G401 (cell line): ENCODE results near the gene NRP1. TPM values are rescaled to one million over a fixed set of nuclear protein-coding genes. Genes with fewer than 3 reads are reported as not detected.
"Not testable (repeated sequence)": the region's sequence is repeated elsewhere in the genome, so short reads cannot be mapped to it uniquely, and the experiment has no call there.

Source experiments
- DNase-seq: peaks from one replicate; pipeline ENCODE4 v3.0.0-alpha.2; 2015; ENCODE audit warnings: low spot score
- in situ Hi-C: cut with HindIII; loops from 2 replicates; pipeline ENCODE4 v1.10.0; 2016; ENCODE audit warnings: low sequenced_read_pairs, mixed read lengths
- total RNA-seq: library from RNA; depleted of rRNA; stranded (reverse); fragments of >200 nt; shearing (Covaris generic); gene quantifications from 2 replicates; pipeline ENCODE4 v1.2.3, GENCODE V29; 2014

NRP1 gene
- total RNA-seq, 1 experiment from 2014 or later, result 17.1 TPM

GRCh38 chr10:33300544-33300943 lies 33.9 kb downstream of the NRP1 start:
- DNase-seq, in situ Hi-C loops: not testable (repeated sequence)

DNA sequence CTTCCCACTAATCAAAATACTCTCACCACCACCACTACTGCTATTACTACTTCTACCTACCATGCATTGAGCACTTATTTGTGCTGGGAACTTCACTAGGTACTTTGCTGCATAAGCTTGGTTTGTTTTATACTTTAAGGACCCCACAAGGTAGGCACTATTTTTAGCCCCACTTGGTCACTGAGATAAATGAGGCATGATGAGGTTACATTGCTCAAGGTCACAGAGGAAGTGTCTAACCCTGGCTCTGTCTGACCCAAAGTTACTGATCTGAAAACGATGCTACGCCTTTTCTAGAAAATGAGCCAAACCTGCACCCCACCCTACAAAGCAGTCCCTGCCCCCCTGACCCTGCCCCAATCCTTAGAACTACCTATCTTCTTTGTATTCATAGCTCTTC lies 35.6 kb downstream of the NRP1 start:
- in situ Hi-C loops, result no loop called here
- DNase-seq, result no peak

- in situ Hi-C loops, result no loop called here
- DNase-seq, result no peak
Observed at GRCh38 chr10:33298110-33298509, 36.4 kb downstream of the NRP1 start.

GRCh38 chr10:33295851-33296250 lies 38.6 kb downstream of the NRP1 start:
- no peak for DNase-seq
- in situ Hi-C loops, result no loop called here

- DNase-seq, result no peak
- in situ Hi-C loops, result no loop called here
Observed at GRCh38 chr10:33293531-33294170, 40.8 kb downstream of the NRP1 start.

DNA sequence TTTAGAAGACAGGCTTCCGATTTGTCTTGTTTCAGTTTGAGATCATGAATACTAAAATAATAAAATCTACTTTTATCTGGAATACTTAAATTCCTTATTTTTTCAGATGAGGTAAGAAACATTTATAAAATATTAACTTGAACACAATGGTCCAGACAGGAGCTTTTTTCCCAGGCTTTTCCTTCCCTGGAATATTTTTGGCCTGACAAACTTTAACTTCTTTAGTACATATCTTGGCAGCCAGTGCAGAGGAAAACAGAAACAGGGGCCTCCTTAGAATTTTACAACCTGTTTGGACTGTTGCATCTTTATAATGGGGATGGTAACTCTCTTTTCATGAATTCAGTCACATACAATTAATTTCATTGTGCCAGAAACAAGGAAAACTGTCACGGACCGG lies 41.4 kb downstream of the NRP1 start:
- DNase-seq, result no peak
- in situ Hi-C loops, result no loop called here

DNA sequence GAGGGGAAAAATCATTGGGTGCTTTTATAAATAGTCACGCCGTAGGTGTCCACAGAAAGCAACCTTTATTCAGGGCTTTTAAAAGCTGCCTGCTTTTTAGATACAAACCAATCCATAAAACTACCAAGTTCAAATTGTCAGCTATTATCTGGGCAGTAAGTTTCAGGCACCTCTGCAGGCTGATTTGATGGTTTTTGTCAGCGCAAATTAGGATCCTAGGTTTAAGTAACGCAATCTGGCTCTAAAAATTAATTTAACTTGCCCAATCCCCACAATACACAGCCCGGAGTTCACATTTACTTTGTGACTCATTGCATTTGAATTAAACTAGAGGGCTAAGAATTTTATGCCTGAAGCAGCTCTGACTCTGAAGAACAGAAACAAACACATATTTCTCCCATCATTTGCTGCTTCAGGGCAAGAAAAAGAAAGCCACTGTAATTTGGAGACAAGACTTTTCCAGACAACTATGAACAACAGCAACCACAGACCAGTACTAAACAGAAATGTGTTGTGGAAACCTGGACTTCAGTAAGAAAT lies 43.3 kb downstream of the NRP1 start:
- no peak for DNase-seq
- in situ Hi-C loops, result no loop called here

DNA sequence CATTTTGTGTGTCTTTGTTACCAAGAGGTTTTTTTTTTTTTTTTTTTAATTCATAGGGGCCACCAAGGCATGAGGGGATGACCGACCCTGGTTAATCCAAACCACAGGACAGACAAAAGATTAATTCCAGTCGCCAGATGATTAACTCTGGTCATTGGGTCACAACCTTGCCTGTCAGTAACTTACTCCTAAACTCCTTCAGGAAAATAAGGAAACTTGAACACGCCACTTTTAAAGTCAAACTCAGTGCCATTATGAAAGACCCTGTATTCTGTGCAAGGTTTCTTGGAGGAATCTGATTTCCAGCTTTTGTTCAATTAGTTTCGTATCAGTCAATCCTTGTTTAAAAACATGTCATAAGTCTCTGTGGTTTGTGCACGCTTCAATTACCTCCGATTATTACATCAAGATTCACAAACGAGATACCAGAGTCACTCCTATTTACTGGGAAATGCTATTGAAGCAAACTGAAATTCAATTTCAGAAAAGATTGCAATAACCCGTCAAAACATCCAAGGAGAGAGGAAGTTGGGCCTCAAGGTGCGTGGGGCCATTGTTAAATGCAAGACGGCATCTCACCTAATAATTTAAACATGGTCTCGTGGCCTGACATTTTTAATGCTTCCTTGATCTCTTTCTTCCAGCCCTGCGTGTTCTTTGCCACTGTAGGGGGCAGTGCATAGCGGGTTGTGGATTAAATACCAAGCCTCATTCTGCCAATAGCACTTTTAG lies 44.0 kb downstream of the NRP1 start:
- no peak for DNase-seq
- in situ Hi-C loops, result no loop called here

GRCh38 chr10:33289776-33290175 lies 44.7 kb downstream of the NRP1 start:
- in situ Hi-C loops, result no loop called here
- no peak for DNase-seq

- in situ Hi-C loops, result no loop called here
- DNase-seq, result no peak
Observed at GRCh38 chr10:33288127-33288526, 46.3 kb downstream of the NRP1 start.

DNA sequence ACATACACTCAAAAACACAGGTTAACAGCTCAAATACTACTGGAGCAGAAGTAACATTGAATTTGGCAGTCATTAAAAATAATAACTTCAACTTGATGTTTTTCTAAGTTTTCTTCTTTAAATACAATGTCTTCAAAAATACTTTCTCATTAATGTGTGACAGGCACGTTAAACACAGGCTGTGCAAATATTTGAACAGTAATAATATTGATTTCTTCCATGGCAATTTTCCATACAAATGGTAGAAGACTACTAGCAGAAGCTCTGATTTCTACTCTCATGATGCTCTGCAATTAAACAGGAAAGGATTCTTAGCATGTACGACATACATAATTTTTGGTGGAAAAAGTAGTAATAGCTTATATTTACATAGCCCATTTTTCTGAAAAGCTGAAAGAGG lies 47.4 kb downstream of the NRP1 start:
- in situ Hi-C loops, result no loop called here
- no peak for DNase-seq

- DNase-seq, result no peak
- in situ Hi-C loops, result no loop called here
Observed at GRCh38 chr10:33286157-33286934, 48.1 kb downstream of the NRP1 start.

GRCh38 chr10:33284945-33285344 lies 49.5 kb downstream of the NRP1 start:
- DNase-seq, result no peak
- in situ Hi-C loops, result no loop called here

DNA sequence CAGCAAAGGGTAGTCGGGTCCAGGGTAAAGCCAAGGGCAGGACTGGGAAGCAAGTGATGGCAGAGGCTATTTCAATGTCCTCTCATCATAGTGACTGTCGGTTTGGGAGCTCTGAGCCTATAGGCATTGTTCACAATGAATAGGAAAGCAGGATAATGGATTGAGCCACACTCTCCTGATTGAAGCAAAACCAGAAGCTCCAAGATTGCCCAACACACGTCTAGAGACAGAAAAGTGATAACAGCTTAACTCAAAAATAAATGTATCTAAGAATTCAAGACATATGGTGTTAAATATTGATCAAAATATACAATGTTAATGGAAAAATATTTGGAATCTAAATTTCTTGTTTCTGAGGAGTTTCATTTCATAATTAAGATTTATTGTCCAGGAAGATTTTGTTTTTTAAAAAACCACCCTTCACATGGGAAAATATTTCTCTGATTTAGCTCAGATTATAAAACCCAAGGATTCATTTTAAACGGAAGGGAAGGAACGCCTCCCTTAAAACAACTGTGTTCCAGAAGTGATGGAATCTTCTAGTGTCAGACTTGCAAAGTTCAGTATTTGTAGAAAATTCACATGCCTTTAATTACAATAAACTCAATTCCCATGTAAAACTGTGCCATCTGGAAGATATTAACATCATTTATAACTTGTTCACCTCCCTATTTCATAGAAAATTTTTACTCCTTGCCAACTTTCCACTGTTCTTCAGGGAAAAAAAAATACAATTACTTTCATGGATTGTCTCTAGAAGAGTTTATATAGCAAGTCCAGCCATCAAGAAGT lies 54.5 kb downstream of the NRP1 start:
- no peak for DNase-seq
- in situ Hi-C loops, result no loop called here

- no peak for DNase-seq
- in situ Hi-C loops, result no loop called here
Observed at GRCh38 chr10:33279276-33279675, 55.2 kb downstream of the NRP1 start.

- in situ Hi-C loops, result no loop called here
- DNase-seq, result no peak
Observed at GRCh38 chr10:33278198-33278597, 56.3 kb downstream of the NRP1 start.

GRCh38 chr10:33277135-33277536 lies 57.3 kb downstream of the NRP1 start:
- DNase-seq, result no peak
- in situ Hi-C loops, result no loop called here

- in situ Hi-C loops, result no loop called here
- DNase-seq, result no peak
Observed at GRCh38 chr10:33276282-33276923, 58.1 kb downstream of the NRP1 start.
